K562 (cell line): ENCODE results near the gene CYP11A1. TPM values are rescaled to one million over a fixed set of nuclear protein-coding genes. Genes with fewer than 3 reads are reported as not detected.

ENCODE experiments used
- CREM ChIP-seq: IDR thresholded peaks from 2 replicates; pipeline ENCODE4 v1.6.1; 2014; ENCODE audit warnings: antibody characterized with exemption, low read depth
- EGR1 ChIP-seq: fragments of 450-650 bp; conservative IDR thresholded peaks from 2 replicates; pipeline ENCODE4 v1.6.1; 2017; ENCODE audit warnings: mild to moderate bottlenecking
- ETS1 ChIP-seq: conservative IDR thresholded peaks from 2 replicates; pipeline ENCODE4 v1.6.1; 2011; ENCODE audit warnings: low read depth, mild to moderate bottlenecking, low read length; ENCODE audit not compliant: control insufficient read depth
- HOXB6 ChIP-seq: fragments of 250-450 bp; sonication (Bioruptor Pico); IDR thresholded peaks from 2 replicates; pipeline ENCODE4 v1.5.1; 2022; ENCODE audit warnings: mild to moderate bottlenecking, borderline replicate concordance
- MGA ChIP-seq: fragments of 450-650 bp; IDR thresholded peaks from 2 replicates; pipeline ENCODE4 v1.6.1; 2016; ENCODE audit warnings: mild to moderate bottlenecking, moderate library complexity
- ZNF175 ChIP-seq: fragments of 200-800 bp; sonication (Bioruptor generic); IDR thresholded peaks from 2 replicates; pipeline ENCODE4 v1.6.1; 2016; ENCODE audit warnings: low read depth, mild to moderate bottlenecking, missing genetic modification characterization, missing compliant biosample characterization
- polyA plus RNA-seq, 8 experiments: library from polyadenylated mRNA; depleted of rRNA in 4 of 8; stranded (reverse) in 5 of 8; unstranded in 3 of 8; fragments of >200 nt; fragmentation: Nextera tagmentation in 2 of 8; fragmentation: Illumina TruSeq in 1 of 8; extraction: Ambion mirVana in 2 of 8; extraction: Trizol in 1 of 8; gene quantifications; 2 replicates each; pipeline versions ENCODE4 v1.2.1 to v1.2.3, GENCODE V29; 2011 to 2014; ENCODE audit warnings: inconsistent platforms in 1 of 8, missing spikeins in 1 of 8
- total RNA-seq, 7 experiments: library from RNA; depleted of rRNA in 6 of 7; stranded (reverse); fragments of >200 nt in 6 of 7; fragmentation: Illumina TruSeq in 2 of 7; extraction: Trizol in 2 of 7; gene quantifications; 2 replicates each; pipeline versions ENCODE4 v1.2.1 to v1.2.3, GENCODE V29; 2011 to 2021; ENCODE audit warnings: low replicate concordance in 1 of 7
- TF ChIP-seq, protein P1 (sequence below): sonication (generic); formaldehyde crosslinking; IDR thresholded peaks from 2 replicates; pipeline ENCODE4 v1.9.0; 2022; ENCODE audit warnings: mild to moderate bottlenecking, missing genetic modification reagents
- TF ChIP-seq, protein P2 (sequence below): fragments of 200-800 bp; sonication (Bioruptor generic); IDR thresholded peaks from 2 replicates; pipeline ENCODE4 v1.6.1; 2016; ENCODE audit warnings: missing genetic modification characterization, missing compliant biosample characterization

CYP11A1 gene
- total and polyA plus RNA-seq, 9 of the 15 experiments (the other 6 are each of a cell fraction or from before 2014, with no cell fraction given) = 0.06 to 0.24 (median 0.10) TPM; not detected in 4

DNA sequence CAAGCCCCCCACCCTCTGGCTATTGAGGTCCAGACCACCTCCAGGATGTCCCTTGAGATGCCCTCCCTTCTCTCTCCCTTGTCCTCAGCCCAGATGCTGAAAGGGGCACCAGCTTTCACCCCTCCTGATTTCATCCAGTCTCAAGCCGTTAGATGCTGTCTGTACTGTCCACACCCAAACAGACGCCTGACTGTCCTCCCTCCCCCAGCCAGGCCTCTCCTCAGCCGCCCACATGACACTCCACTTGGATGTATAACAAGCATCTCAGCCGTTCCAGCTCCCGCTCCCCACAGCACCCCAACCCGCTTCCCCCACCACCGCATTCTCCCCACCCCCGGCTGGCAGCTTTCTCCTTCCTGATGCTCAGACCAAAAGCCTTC is 25.0 kb upstream of the CYP11A1 start (continued):
- no peak for TF ChIP-seq MGA
- no peak for TF ChIP-seq ETS1
- TF ChIP-seq ZNF175 (CRISPR knock-in tag) = no peak
- peak; percentile 59 for TF ChIP-seq EGR1
- TF ChIP-seq, protein P1, sequence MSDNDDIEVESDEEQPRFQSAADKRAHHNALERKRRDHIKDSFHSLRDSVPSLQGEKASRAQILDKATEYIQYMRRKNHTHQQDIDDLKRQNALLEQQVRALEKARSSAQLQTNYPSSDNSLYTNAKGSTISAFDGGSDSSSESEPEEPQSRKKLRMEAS (CRISPR knock-in tag) = no peak
- TF ChIP-seq HOXB6 (CRISPR knock-in tag) = no peak
- 0 out of 2 replicates have a peak, but pooled peaks have one; percentile 7 for TF ChIP-seq CREM
- TF ChIP-seq, protein P2, sequence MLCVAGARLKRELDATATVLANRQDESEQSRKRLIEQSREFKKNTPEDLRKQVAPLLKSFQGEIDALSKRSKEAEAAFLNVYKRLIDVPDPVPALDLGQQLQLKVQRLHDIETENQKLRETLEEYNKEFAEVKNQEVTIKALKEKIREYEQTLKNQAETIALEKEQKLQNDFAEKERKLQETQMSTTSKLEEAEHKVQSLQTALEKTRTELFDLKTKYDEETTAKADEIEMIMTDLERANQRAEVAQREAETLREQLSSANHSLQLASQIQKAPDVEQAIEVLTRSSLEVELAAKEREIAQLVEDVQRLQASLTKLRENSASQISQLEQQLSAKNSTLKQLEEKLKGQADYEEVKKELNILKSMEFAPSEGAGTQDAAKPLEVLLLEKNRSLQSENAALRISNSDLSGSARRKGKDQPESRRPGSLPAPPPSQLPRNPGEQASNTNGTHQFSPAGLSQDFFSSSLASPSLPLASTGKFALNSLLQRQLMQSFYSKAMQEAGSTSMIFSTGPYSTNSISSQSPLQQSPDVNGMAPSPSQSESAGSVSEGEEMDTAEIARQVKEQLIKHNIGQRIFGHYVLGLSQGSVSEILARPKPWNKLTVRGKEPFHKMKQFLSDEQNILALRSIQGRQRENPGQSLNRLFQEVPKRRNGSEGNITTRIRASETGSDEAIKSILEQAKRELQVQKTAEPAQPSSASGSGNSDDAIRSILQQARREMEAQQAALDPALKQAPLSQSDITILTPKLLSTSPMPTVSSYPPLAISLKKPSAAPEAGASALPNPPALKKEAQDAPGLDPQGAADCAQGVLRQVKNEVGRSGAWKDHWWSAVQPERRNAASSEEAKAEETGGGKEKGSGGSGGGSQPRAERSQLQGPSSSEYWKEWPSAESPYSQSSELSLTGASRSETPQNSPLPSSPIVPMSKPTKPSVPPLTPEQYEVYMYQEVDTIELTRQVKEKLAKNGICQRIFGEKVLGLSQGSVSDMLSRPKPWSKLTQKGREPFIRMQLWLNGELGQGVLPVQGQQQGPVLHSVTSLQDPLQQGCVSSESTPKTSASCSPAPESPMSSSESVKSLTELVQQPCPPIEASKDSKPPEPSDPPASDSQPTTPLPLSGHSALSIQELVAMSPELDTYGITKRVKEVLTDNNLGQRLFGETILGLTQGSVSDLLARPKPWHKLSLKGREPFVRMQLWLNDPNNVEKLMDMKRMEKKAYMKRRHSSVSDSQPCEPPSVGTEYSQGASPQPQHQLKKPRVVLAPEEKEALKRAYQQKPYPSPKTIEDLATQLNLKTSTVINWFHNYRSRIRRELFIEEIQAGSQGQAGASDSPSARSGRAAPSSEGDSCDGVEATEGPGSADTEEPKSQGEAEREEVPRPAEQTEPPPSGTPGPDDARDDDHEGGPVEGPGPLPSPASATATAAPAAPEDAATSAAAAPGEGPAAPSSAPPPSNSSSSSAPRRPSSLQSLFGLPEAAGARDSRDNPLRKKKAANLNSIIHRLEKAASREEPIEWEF = no peak
